ENCODE measurements around the gene OR52K1.
"Not testable (repeated sequence)": the region's sequence is repeated elsewhere in the genome, so short reads cannot be mapped to it uniquely, and the experiment has no call there.

OR52K1 gene

GRCh38 chr11:4484310-4484709, 1.9 kb downstream of the OR52K1 start:
- no peak for TF ChIP-seq CTCF (IDR thresholded peaks at IDR 0.05; ENCODE audit: extremely low read depth, missing control alignments)
- DNase-seq (ENCODE audit: low spot score) = no peak

GRCh38 chr11:4491405-4491804, 9.0 kb downstream of the OR52K1 start:
- DNase-seq (ENCODE audit: low spot score) = not testable (repeated sequence)

GRCh38 chr11:4491878-4492606, 9.6 kb downstream of the OR52K1 start:
- DNase-seq (ENCODE audit: low spot score) = no peak
- no peak for TF ChIP-seq CTCF (IDR thresholded peaks at IDR 0.05; ENCODE audit: extremely low read depth, missing control alignments)

- no peak for TF ChIP-seq CTCF (IDR thresholded peaks at IDR 0.05; ENCODE audit: extremely low read depth, missing control alignments)
- no peak for DNase-seq (ENCODE audit: low spot score)
Observed at GRCh38 chr11:4493480-4493818, 11.0 kb downstream of the OR52K1 start.

GRCh38 chr11:4495487-4495886, 13.0 kb downstream of the OR52K1 start:
- no peak for DNase-seq (ENCODE audit: low spot score)
- no peak for TF ChIP-seq CTCF (IDR thresholded peaks at IDR 0.05; ENCODE audit: extremely low read depth, missing control alignments)

- DNase-seq (ENCODE audit: low spot score) = no peak
- no peak for TF ChIP-seq CTCF (IDR thresholded peaks at IDR 0.05; ENCODE audit: extremely low read depth, missing control alignments)
Observed at GRCh38 chr11:4495986-4496385, 13.5 kb downstream of the OR52K1 start.

- no peak for TF ChIP-seq CTCF (IDR thresholded peaks at IDR 0.05; ENCODE audit: extremely low read depth, missing control alignments)
- DNase-seq (ENCODE audit: low spot score) = no peak
Observed at GRCh38 chr11:4496557-4497248, 14.3 kb downstream of the OR52K1 start.

GRCh38 chr11:4508886-4509285, 26.4 kb downstream of the OR52K1 start:
- DNase-seq (ENCODE audit: low spot score) = no peak
- TF ChIP-seq CTCF (IDR thresholded peaks at IDR 0.05; ENCODE audit: extremely low read depth, missing control alignments) = no peak

Data from GM20000 (cell line).